ENCODE data around the gene MON1A.

MON1A gene

DNA sequence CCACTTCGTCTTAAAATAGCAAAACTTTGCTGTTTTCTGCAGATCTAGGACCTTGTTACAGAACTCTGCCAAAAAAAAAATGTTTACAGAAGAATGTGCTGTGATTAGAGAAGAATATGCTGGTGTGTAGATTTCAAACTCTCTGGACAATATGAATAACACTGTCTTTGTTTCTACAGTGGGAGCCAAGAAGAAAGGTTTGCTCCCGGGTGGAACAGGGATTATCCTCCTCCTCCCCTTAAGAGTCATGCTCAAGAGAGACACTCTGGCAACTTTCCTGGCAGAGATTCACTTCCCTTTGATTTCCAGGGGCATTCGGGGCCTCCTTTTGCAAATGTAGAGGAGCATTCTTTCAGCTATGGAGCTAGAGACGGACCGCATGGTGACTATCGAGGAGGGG is 37.7 kb upstream of the MON1A start:
- Histone ChIP-seq H4K91ac (ENCODE audit: low read length) (no peak overlapping the region), H2BK120ac (ENCODE audit: low read depth, low read length) (no peak overlapping the region), H3K9me3 (ENCODE audit: control insufficient read depth, low read length) (no peaks in the 10 kb centered on the region), H3K23ac (ENCODE audit: low read length in 2 of 2) (no peak overlapping the region), H3K27ac (ENCODE audit: low read length, poor library complexity, severe bottlenecking) (no peak overlapping the region), H2AFZ (ENCODE audit: low read depth, low read length) (no peak overlapping the region), H2BK5ac (ENCODE audit: low read depth, low read length, poor library complexity, severe bottlenecking) (no peak overlapping the region), H3K4ac (ENCODE audit: low read depth in 1 of 2, low read length in 2 of 2) (no peak overlapping the region), H3K18ac (ENCODE audit: low read depth in 1 of 2, low read length in 2 of 2) (no peak overlapping the region), H3K79me1 (replicated peaks; ENCODE audit: low read length, poor library complexity, severe bottlenecking) (peaks cover 17% of the 10 kb centered on the region), H3K14ac (ENCODE audit: low read length in 2 of 2) (no peak overlapping the region), H2BK12ac (ENCODE audit: low read length in 2 of 2) (no peak overlapping the region), H3K9ac (ENCODE audit: low read length) (no peak overlapping the region), H3K27me3 (ENCODE audit: control insufficient read depth in 1 of 2, insufficient read depth in 1 of 2, low read length in 2 of 2) (no peaks in the 10 kb centered on the region), H3K4me3 (ENCODE audit: insufficient read depth in 1 of 2, low read depth in 1 of 2, low read length in 2 of 2) (no peak overlapping the region), H2AK5ac (ENCODE audit: low read length, severe bottlenecking) (no peak overlapping the region), H3K36me3 (ENCODE audit: control insufficient read depth in 1 of 2, insufficient read depth in 2 of 2, low read depth in 1 of 2, low read length in 2 of 2) (peaks cover 9 to 36% of the 10 kb centered on the region in 2 experiments), H3K4me2 (ENCODE audit: low read length, poor library complexity, severe bottlenecking) (no peak overlapping the region), H2BK15ac (ENCODE audit: low read depth, poor library complexity, severe bottlenecking) (no peak overlapping the region), H4K8ac (ENCODE audit: low read length) (no peak overlapping the region), H3K4me1 (ENCODE audit: control insufficient read depth, insufficient read depth, low read depth, low read length) (peaks cover 6% of the 10 kb centered on the region)
- WGBS = 93% methylated on average over 6 of the region's 6 CpGs
- DNase-seq = no peak

- H3K4me3 ChIP-seq (ENCODE audit: insufficient read depth in 1 of 2, low read depth in 1 of 2, low read length in 2 of 2) = no peak overlapping the region
- H3K4ac ChIP-seq (ENCODE audit: low read depth in 1 of 2, low read length in 2 of 2) = no peak overlapping the region
- no peak overlapping the region for H2BK5ac ChIP-seq (ENCODE audit: low read depth, low read length, poor library complexity, severe bottlenecking)
- no peak overlapping the region for H2BK15ac ChIP-seq (ENCODE audit: low read depth, poor library complexity, severe bottlenecking)
- H3K14ac ChIP-seq (ENCODE audit: low read length in 2 of 2) = no peak overlapping the region
- H2AK5ac ChIP-seq (ENCODE audit: low read length, severe bottlenecking) = no peak overlapping the region
- H4K8ac ChIP-seq (ENCODE audit: low read length) = no peak overlapping the region
- H3K9me3 ChIP-seq (ENCODE audit: control insufficient read depth, low read length) = no peaks in the 10 kb centered on the region
- H3K27ac ChIP-seq (ENCODE audit: low read length, poor library complexity, severe bottlenecking) = no peak overlapping the region
- H3K4me2 ChIP-seq (ENCODE audit: low read length, poor library complexity, severe bottlenecking) = no peak overlapping the region
- no peak overlapping the region for H2BK12ac ChIP-seq (ENCODE audit: low read length in 2 of 2)
- no peak overlapping the region for H3K18ac ChIP-seq (ENCODE audit: low read depth in 1 of 2, low read length in 2 of 2)
- DNase-seq = no peak
- H3K27me3 ChIP-seq (ENCODE audit: control insufficient read depth in 1 of 2, insufficient read depth in 1 of 2, low read length in 2 of 2) = no peaks in the 10 kb centered on the region
- H3K9ac ChIP-seq (ENCODE audit: low read length) = no peak overlapping the region
- H3K23ac ChIP-seq (ENCODE audit: low read length in 2 of 2) = no peak overlapping the region
- H3K36me3 ChIP-seq (ENCODE audit: control insufficient read depth in 1 of 2, insufficient read depth in 2 of 2, low read depth in 1 of 2, low read length in 2 of 2) = peaks cover 9 to 31% of the 10 kb centered on the region in 2 experiments
- peaks cover 17% of the 10 kb centered on the region for H3K79me1 ChIP-seq (replicated peaks; ENCODE audit: low read length, poor library complexity, severe bottlenecking)
- no peak overlapping the region for H2BK120ac ChIP-seq (ENCODE audit: low read depth, low read length)
- no peak overlapping the region for H4K91ac ChIP-seq (ENCODE audit: low read length)
- peaks cover 6% of the 10 kb centered on the region for H3K4me1 ChIP-seq (ENCODE audit: control insufficient read depth, insufficient read depth, low read depth, low read length)
- no peak overlapping the region for H2AFZ ChIP-seq (ENCODE audit: low read depth, low read length)
- 100% methylated on average over 1 of the region's 1 CpG for WGBS
Observed at GRCh38 chr3:49966233-49966942, 36.8 kb upstream of the MON1A start.

GRCh38 chr3:49955636-49956035 is 26.0 kb upstream of the MON1A start:
- WGBS = 94% methylated on average over 2 of the region's 3 CpGs
- Histone ChIP-seq H3K4me2 (ENCODE audit: low read length, poor library complexity, severe bottlenecking) (no peak overlapping the region), H3K9me3 (ENCODE audit: control insufficient read depth, low read length) (no peaks in the 10 kb centered on the region)

DNA sequence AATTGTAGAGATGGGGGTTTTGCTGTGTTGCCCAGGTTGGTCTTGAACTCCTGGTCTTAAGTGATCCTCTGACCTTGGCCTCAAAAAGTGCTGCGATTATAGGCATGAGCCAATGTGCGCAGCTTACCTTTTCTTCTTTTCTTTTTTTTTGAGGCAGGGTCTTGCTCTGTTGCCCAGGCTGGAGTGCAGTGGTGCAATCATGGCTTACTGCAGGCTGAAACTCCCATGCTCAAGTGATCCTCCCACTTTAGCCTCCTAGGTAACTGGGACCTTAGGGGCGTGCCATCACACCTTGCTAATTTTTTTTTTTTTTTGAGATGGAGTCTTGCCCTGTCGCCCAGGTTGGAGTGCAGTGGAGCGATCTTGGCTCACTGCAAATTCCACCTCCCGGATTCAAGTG is 23.3 kb upstream of the MON1A start:
- H3K4me2 ChIP-seq (ENCODE audit: low read length, poor library complexity, severe bottlenecking) = no peak overlapping the region
- WGBS = 100% methylated on average over 6 of the region's 6 CpGs
- no peak overlapping the region for H2AFZ ChIP-seq (ENCODE audit: low read depth, low read length)
- no peak overlapping the region for H2BK15ac ChIP-seq (ENCODE audit: low read depth, poor library complexity, severe bottlenecking)
- H3K27ac ChIP-seq (ENCODE audit: low read length, poor library complexity, severe bottlenecking) = no peak overlapping the region
- no peaks in the 10 kb centered on the region for H3K36me3 ChIP-seq (ENCODE audit: control insufficient read depth in 1 of 2, insufficient read depth in 2 of 2, low read depth in 1 of 2, low read length in 2 of 2)
- H3K9me3 ChIP-seq (ENCODE audit: control insufficient read depth, low read length) = no peaks in the 10 kb centered on the region
- no peak overlapping the region for H4K8ac ChIP-seq (ENCODE audit: low read length)
- no peaks in the 10 kb centered on the region for H3K27me3 ChIP-seq (ENCODE audit: control insufficient read depth in 1 of 2, insufficient read depth in 1 of 2, low read length in 2 of 2)
- no peak overlapping the region for H3K18ac ChIP-seq (ENCODE audit: low read depth in 1 of 2, low read length in 2 of 2)
- H4K91ac ChIP-seq (ENCODE audit: low read length) = no peak overlapping the region
- peaks cover 5% of the 10 kb centered on the region for H3K4me1 ChIP-seq (ENCODE audit: control insufficient read depth, insufficient read depth, low read depth, low read length)
- no peaks in the 10 kb centered on the region for H3K79me1 ChIP-seq (replicated peaks; ENCODE audit: low read length, poor library complexity, severe bottlenecking)
- no peak for DNase-seq
- H2BK5ac ChIP-seq (ENCODE audit: low read depth, low read length, poor library complexity, severe bottlenecking) = no peak overlapping the region
- H3K4me3 ChIP-seq (ENCODE audit: insufficient read depth in 1 of 2, low read depth in 1 of 2, low read length in 2 of 2) = no peak overlapping the region
- H3K9ac ChIP-seq (ENCODE audit: low read length) = no peak overlapping the region
- no peak overlapping the region for H2BK120ac ChIP-seq (ENCODE audit: low read depth, low read length)
- H3K23ac ChIP-seq (ENCODE audit: low read length in 2 of 2) = no peak overlapping the region
- no peak overlapping the region for H3K14ac ChIP-seq (ENCODE audit: low read length in 2 of 2)
- H3K4ac ChIP-seq (ENCODE audit: low read depth in 1 of 2, low read length in 2 of 2) = no peak overlapping the region
- no peak overlapping the region for H2BK12ac ChIP-seq (ENCODE audit: low read length in 2 of 2)
- H2AK5ac ChIP-seq (ENCODE audit: low read length, severe bottlenecking) = no peak overlapping the region

More at GRCh38 chr3:49955636-49956035, 26.0 kb upstream of the MON1A start:
- Histone ChIP-seq H3K18ac (ENCODE audit: low read depth in 1 of 2, low read length in 2 of 2) (no peak overlapping the region), H3K9ac (ENCODE audit: low read length) (no peak overlapping the region), H4K91ac (ENCODE audit: low read length) (no peak overlapping the region), H3K4me1 (ENCODE audit: control insufficient read depth, insufficient read depth, low read depth, low read length) (peaks cover 4% of the 10 kb centered on the region), H2BK120ac (ENCODE audit: low read depth, low read length) (no peak overlapping the region), H2BK12ac (ENCODE audit: low read length in 2 of 2) (no peak overlapping the region), H3K4me3 (ENCODE audit: insufficient read depth in 1 of 2, low read depth in 1 of 2, low read length in 2 of 2) (no peak overlapping the region), H2AFZ (ENCODE audit: low read depth, low read length) (no peak overlapping the region), H3K36me3 (ENCODE audit: control insufficient read depth in 1 of 2, insufficient read depth in 2 of 2, low read depth in 1 of 2, low read length in 2 of 2) (no peaks in the 10 kb centered on the region), H2BK15ac (ENCODE audit: low read depth, poor library complexity, severe bottlenecking) (no peak overlapping the region), H3K4ac (ENCODE audit: low read depth in 1 of 2, low read length in 2 of 2) (no peak overlapping the region), H3K14ac (ENCODE audit: low read length in 2 of 2) (no peak overlapping the region), H3K27me3 (ENCODE audit: control insufficient read depth in 1 of 2, insufficient read depth in 1 of 2, low read length in 2 of 2) (no peaks in the 10 kb centered on the region), H2AK5ac (ENCODE audit: low read length, severe bottlenecking) (no peak overlapping the region), H3K23ac (ENCODE audit: low read length in 2 of 2) (no peak overlapping the region), H3K27ac (ENCODE audit: low read length, poor library complexity, severe bottlenecking) (no peak overlapping the region), H4K8ac (ENCODE audit: low read length) (no peak overlapping the region), H2BK5ac (ENCODE audit: low read depth, low read length, poor library complexity, severe bottlenecking) (no peak overlapping the region), H3K79me1 (replicated peaks; ENCODE audit: low read length, poor library complexity, severe bottlenecking) (peaks cover 3% of the 10 kb centered on the region)
- DNase-seq = no peak

All from mesenchymal stem cell (in vitro differentiated cells and primary cell).